HEK293 (cell line): ENCODE data around the gene NPAS2.

Experiments used
- CTCF ChIP-seq: fragments of 450-650 bp; formaldehyde crosslinking; IDR thresholded peaks from 2 replicates; pipeline ENCODE4 v1.5.1; 2016; ENCODE audit warnings: missing biosample characterization, missing genetic modification characterization
- PRDM1 ChIP-seq: fragments of 450-650 bp; formaldehyde crosslinking; IDR thresholded peaks from 2 replicates; pipeline ENCODE4; 2016; ENCODE audit warnings: missing biosample characterization, missing genetic modification characterization
- ZNF514 ChIP-seq: fragments of 450-650 bp; formaldehyde crosslinking; IDR thresholded peaks from 2 replicates; pipeline ENCODE4 v1.5.1; 2016; ENCODE audit warnings: missing biosample characterization, missing genetic modification characterization
- ZNF561 ChIP-seq: fragments of 450-650 bp; IDR thresholded peaks from 2 replicates; pipeline ENCODE4 v1.5.1; 2018; ENCODE audit warnings: missing biosample characterization, missing genetic modification characterization, borderline replicate concordance
- ZNF747 ChIP-seq: fragments of 450-650 bp; formaldehyde crosslinking; IDR thresholded peaks from 2 replicates; pipeline ENCODE4 v1.5.1; 2016; ENCODE audit warnings: missing biosample characterization, missing genetic modification characterization
- TF ChIP-seq, protein P1 (sequence below): fragments of 450-650 bp; formaldehyde crosslinking; IDR thresholded peaks from 2 replicates; pipeline ENCODE4 v1.5.1; 2016; ENCODE audit warnings: missing biosample characterization, missing genetic modification characterization, low read depth
- TF ChIP-seq, protein P2 (sequence below): fragments of 450-650 bp; formaldehyde crosslinking; IDR thresholded peaks from 2 replicates; pipeline ENCODE4 v1.5.1; 2016; ENCODE audit warnings: missing biosample characterization, missing genetic modification characterization

DNA sequence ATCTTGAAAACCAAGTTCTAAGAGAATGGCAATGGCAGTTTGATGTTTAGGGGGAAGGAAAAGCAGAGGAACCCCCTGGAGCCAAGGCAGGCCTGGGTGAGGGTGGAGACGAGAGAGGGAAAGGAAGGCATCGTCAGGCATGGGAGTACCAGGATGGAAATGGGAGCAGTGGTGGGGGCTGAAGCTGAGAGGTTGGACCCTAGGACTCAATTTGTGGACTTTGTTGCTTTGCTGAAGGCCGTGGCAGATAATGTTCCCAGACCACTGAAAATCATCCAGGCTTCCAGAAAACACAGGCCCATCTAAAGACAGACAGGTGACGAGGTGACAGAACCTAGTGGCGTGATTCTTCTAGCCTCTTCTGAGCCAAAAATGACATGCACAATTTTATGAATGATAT is 4.9 kb downstream of the NPAS2 start:
- no peak for TF ChIP-seq CTCF (tag by site-specific recombination)
- TF ChIP-seq, protein P1, sequence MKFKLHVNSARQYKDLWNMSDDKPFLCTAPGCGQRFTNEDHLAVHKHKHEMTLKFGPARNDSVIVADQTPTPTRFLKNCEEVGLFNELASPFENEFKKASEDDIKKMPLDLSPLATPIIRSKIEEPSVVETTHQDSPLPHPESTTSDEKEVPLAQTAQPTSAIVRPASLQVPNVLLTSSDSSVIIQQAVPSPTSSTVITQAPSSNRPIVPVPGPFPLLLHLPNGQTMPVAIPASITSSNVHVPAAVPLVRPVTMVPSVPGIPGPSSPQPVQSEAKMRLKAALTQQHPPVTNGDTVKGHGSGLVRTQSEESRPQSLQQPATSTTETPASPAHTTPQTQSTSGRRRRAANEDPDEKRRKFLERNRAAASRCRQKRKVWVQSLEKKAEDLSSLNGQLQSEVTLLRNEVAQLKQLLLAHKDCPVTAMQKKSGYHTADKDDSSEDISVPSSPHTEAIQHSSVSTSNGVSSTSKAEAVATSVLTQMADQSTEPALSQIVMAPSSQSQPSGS (tag by site-specific recombination) = no peak
- TF ChIP-seq, protein P2, sequence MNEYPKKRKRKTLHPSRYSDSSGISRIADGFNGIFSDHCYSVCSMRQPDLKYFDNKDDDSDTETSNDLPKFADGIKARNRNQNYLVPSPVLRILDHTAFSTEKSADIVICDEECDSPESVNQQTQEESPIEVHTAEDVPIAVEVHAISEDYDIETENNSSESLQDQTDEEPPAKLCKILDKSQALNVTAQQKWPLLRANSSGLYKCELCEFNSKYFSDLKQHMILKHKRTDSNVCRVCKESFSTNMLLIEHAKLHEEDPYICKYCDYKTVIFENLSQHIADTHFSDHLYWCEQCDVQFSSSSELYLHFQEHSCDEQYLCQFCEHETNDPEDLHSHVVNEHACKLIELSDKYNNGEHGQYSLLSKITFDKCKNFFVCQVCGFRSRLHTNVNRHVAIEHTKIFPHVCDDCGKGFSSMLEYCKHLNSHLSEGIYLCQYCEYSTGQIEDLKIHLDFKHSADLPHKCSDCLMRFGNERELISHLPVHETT (tag by site-specific recombination) = no peak
- TF ChIP-seq ZNF561 (tag by site-specific recombination) = no peak
- TF ChIP-seq ZNF514 = no peak
- no peak for TF ChIP-seq PRDM1 (tag by site-specific recombination)
- no peak for TF ChIP-seq ZNF747 (tag by site-specific recombination)
